T47D (cell line): ENCODE results near the gene RAB40C.

Experiments used
- DNase-seq, 2 experiments: peaks; one replicate each; pipeline versions ENCODE4 v3.0.0 to v3.0.0-alpha.2; 2011 to 2012; ENCODE audit warnings: low read depth in 1 of 2, low spot score in 1 of 2
- JUND ChIP-seq: IDR thresholded peaks from 2 replicates; pipeline ENCODE4 v1.6.1; 2012; ENCODE audit warnings: low read depth
- in situ Hi-C: cut with HindIII; loops from 2 replicates; pipeline ENCODE4 v1.10.0; 2016; ENCODE audit warnings: low sequenced_read_pairs, low pct_unique_long_range_greater_than_20kb

Gene RAB40C

DNA sequence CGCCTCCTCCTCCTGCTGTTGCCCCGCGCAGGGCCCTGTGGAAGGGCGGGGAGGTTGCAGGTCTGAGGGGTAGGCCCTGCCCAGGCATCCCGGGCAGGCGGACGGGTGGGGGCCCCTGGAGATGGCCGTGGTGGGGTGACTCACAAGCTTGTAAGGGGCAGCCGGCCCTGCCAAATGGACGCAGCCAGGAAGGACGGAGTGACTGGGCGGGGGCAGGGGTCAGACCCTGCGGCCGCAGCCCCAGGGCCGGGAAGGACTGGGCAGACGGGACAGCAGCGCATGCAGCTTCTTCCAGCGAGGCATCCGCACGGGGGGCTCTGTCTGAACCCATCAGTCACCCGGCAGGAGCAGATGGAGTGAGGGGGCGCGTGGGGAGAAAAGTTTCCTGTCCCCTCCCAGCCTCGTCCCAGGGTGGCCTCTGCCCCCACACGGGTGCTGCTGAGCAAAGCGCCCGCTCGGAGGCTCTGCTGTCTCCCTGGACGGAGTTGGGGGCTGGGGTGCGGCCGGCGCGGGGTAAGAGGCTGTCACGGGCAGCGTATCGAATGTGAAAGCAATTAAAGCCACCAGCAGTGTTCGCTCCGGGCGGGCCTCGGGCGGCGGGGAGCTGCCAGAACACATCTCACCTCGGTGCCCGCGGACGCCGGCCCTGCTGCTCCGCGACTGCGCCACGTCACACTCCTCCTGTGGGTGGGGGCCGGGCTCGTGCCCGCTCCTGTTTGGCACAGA lies 35.1 kb upstream of the RAB40C start:
- DNase-seq, result no peak
- TF ChIP-seq JUND, result no peak
- in situ Hi-C loops, result no loop called here

- in situ Hi-C loops, result no loop called here
- no peak for TF ChIP-seq JUND
- no peak for DNase-seq
Measured at GRCh38 chr16:555528-556473, 34.1 kb upstream of the RAB40C start.

DNA sequence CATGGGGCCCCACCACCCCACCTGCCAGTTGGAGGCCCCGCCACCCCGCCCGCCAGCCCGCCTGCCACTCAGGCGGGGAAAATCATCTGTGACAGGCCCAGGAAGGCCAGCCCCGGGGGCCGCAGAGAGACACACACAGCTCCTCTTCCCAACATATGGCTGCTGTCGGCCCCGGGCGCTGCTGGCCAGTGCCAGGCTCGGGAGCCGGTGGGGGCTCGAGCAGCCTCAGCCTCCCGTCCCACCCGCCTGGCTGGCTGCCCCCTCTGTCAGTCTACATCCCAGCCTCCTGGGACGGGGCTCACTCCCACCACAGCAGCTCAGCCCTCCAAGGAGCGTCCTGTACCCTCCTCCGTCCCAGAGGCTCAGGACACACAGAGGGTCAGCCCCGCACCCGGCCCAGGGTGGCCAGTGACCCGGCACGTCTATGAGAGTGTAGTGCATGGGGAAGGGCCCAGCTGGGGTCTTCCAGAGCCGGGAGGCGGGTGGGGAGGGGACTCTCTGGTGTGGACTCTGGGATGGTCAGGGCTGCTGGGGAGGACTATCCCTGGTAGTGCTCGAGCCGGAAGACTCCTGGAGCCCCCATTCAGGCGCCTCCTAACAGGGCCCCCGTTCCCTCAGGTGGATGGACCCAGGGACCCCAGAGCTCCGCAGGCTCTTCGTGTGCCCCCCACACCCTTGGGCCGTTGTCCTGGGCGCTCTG lies 33.2 kb upstream of the RAB40C start:
- no peak for TF ChIP-seq JUND
- no peak for DNase-seq
- in situ Hi-C loops, result no loop called here

GRCh38 chr16:557463-558297 lies 32.2 kb upstream of the RAB40C start:
- no peak for TF ChIP-seq JUND
- in situ Hi-C loops, result no loop called here
- DNase-seq, result no peak

- in situ Hi-C loops, result no loop called here
- no peak for DNase-seq
- TF ChIP-seq JUND, result no peak
Measured at GRCh38 chr16:558298-559020, 31.4 kb upstream of the RAB40C start.

- TF ChIP-seq JUND, result no peak
- in situ Hi-C loops, result no loop called here
- no peak for DNase-seq
Measured at GRCh38 chr16:559021-559380, 30.9 kb upstream of the RAB40C start.

GRCh38 chr16:559411-560203 lies 30.3 kb upstream of the RAB40C start:
- in situ Hi-C loops, result no loop called here
- TF ChIP-seq JUND, result no peak
- no peak for DNase-seq

- in situ Hi-C loops, result no loop called here
- no peak for DNase-seq
- no peak for TF ChIP-seq JUND
Measured at GRCh38 chr16:560204-560700, 29.6 kb upstream of the RAB40C start, which contains the start of gene PRR35. Gene PRR35, plus strand, starts transcription at chr16:560394. Its CDS starts 2,901 bp downstream, at chr16:563295.

- no peak for TF ChIP-seq JUND
- in situ Hi-C loops, result no loop called here
- no peak for DNase-seq
Measured at GRCh38 chr16:560701-561412, 29.0 kb upstream of the RAB40C start.

DNA sequence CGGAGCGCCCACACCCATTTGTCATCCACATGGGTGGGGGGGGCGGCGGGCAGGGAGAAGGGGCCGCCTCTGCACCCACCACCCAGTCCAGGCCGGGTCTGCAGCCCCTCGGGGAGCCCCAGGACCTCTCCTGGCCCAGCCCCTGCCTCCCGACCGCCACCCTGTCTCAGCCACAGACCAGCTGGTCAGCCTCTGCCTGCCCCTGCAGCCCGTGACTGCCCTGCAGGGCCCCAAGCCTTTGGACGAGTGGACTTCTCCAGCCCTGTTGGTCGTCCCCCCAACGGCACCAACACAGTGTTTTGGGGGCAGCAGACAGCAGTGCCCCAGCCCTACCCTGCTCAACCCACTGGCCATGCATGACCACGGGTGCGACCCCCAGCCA lies 28.5 kb upstream of the RAB40C start:
- no peak for TF ChIP-seq JUND
- in situ Hi-C loops, result no loop called here
- DNase-seq, result no peak
